ENCODE results near the gene FAM222A.

FAM222A gene

DNA sequence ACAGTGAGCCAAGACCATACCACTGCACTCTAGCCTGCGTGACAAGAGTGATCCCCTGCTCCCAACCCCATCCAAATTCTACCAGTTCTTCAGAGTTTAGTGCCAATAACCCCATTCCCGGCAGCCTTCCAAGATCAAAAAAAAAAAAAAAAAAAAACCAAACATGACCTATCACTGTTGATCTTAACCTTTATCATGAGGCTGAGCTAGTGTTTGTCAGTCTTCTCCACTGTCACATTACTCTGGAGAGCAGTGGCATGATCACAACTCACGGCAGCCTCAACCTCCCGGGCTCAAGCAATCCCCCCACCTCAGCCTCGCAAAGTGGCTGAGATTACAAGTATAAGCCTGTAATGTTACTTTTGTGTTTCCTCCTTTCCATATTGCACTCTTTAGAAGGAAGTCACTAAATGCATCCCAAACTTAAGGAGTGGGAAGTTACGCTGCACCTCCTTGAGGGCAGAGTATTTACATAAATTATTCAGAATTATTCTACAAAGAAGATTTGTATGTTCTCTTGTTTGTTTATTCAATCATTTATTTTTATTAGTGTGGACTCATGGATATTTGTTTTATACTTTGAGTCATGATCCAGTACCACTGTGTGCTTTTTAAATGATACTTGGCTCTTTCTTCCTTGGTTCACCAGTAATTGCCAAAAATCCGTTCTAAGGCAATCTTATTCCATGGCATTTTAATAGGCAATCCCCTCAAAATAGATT lies 31.5 kb upstream of the FAM222A start:
- H3K9me3 ChIP-seq (ENCODE audit: insufficient read depth, low read length) = no peaks in the 10 kb centered on the region
- H3K79me2 ChIP-seq (ENCODE audit: low read length) = no peaks in the 10 kb centered on the region
- no peaks in the 10 kb centered on the region for H3K36me3 ChIP-seq (replicated peaks; ENCODE audit: low read depth, low read length)
- no peak overlapping the region for H3K4me3 ChIP-seq (ENCODE audit: low read length)
- peaks cover 21% of the 10 kb centered on the region for H3K27me3 ChIP-seq (ENCODE audit: low read depth, low read length)
- H3K9ac ChIP-seq (ENCODE audit: low read length) = no peak overlapping the region
- H3K4me2 ChIP-seq (ENCODE audit: low read length) = no peak overlapping the region
- no peak for TF ChIP-seq EZH2phosphoT487 (IDR thresholded peaks at IDR 0.05; ENCODE audit: low read depth)
- TF ChIP-seq, protein P1, sequence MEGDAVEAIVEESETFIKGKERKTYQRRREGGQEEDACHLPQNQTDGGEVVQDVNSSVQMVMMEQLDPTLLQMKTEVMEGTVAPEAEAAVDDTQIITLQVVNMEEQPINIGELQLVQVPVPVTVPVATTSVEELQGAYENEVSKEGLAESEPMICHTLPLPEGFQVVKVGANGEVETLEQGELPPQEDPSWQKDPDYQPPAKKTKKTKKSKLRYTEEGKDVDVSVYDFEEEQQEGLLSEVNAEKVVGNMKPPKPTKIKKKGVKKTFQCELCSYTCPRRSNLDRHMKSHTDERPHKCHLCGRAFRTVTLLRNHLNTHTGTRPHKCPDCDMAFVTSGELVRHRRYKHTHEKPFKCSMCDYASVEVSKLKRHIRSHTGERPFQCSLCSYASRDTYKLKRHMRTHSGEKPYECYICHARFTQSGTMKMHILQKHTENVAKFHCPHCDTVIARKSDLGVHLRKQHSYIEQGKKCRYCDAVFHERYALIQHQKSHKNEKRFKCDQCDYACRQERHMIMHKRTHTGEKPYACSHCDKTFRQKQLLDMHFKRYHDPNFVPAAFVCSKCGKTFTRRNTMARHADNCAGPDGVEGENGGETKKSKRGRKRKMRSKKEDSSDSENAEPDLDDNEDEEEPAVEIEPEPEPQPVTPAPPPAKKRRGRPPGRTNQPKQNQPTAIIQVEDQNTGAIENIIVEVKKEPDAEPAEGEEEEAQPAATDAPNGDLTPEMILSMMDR (IDR thresholded peaks at IDR 0.05; ENCODE audit: low read depth, low read length) = no peak
- no peak overlapping the region for H2AFZ ChIP-seq (ENCODE audit: low read depth, low read length)
- no peak overlapping the region for H3K27ac ChIP-seq (ENCODE audit: low read length)
- H4K20me1 ChIP-seq (ENCODE audit: insufficient read depth, low read length) = no peaks in the 10 kb centered on the region
- no peaks in the 10 kb centered on the region for H3K4me1 ChIP-seq (ENCODE audit: low read length)

GRCh38 chr12:109682708-109683060 lies 30.9 kb upstream of the FAM222A start:
- TF ChIP-seq, protein P1 (IDR thresholded peaks at IDR 0.05; ENCODE audit: low read depth, low read length) = no peak
- Histone ChIP-seq H3K9me3 (ENCODE audit: insufficient read depth, low read length) (no peaks in the 10 kb centered on the region), H3K36me3 (replicated peaks; ENCODE audit: low read depth, low read length) (no peaks in the 10 kb centered on the region), H3K79me2 (ENCODE audit: low read length) (no peaks in the 10 kb centered on the region), H3K27ac (ENCODE audit: low read length) (no peak overlapping the region), H2AFZ (ENCODE audit: low read depth, low read length) (no peak overlapping the region), H3K4me3 (ENCODE audit: low read length) (no peak overlapping the region), H3K4me1 (ENCODE audit: low read length) (no peaks in the 10 kb centered on the region), H3K4me2 (ENCODE audit: low read length) (no peak overlapping the region), H3K9ac (ENCODE audit: low read length) (no peak overlapping the region), H3K27me3 (ENCODE audit: low read depth, low read length) (peaks cover 21% of the 10 kb centered on the region), H4K20me1 (ENCODE audit: insufficient read depth, low read length) (no peaks in the 10 kb centered on the region)

GRCh38 chr12:109683316-109683715 lies 30.3 kb upstream of the FAM222A start:
- Histone ChIP-seq H3K27ac (ENCODE audit: low read length) (no peak overlapping the region), H3K9ac (ENCODE audit: low read length) (no peak overlapping the region), H3K4me2 (ENCODE audit: low read length) (no peak overlapping the region), H3K27me3 (ENCODE audit: low read depth, low read length) (peaks cover 21% of the 10 kb centered on the region), H3K9me3 (ENCODE audit: insufficient read depth, low read length) (no peaks in the 10 kb centered on the region), H2AFZ (ENCODE audit: low read depth, low read length) (no peak overlapping the region), H3K4me3 (ENCODE audit: low read length) (no peak overlapping the region), H3K36me3 (replicated peaks; ENCODE audit: low read depth, low read length) (no peaks in the 10 kb centered on the region), H4K20me1 (ENCODE audit: insufficient read depth, low read length) (no peaks in the 10 kb centered on the region), H3K4me1 (ENCODE audit: low read length) (no peaks in the 10 kb centered on the region), H3K79me2 (ENCODE audit: low read length) (no peaks in the 10 kb centered on the region)
- TF ChIP-seq, protein P1 (IDR thresholded peaks at IDR 0.05; ENCODE audit: low read depth, low read length) = no peak
- TF ChIP-seq EZH2phosphoT487 (IDR thresholded peaks at IDR 0.05; ENCODE audit: low read depth) = no peak

DNA sequence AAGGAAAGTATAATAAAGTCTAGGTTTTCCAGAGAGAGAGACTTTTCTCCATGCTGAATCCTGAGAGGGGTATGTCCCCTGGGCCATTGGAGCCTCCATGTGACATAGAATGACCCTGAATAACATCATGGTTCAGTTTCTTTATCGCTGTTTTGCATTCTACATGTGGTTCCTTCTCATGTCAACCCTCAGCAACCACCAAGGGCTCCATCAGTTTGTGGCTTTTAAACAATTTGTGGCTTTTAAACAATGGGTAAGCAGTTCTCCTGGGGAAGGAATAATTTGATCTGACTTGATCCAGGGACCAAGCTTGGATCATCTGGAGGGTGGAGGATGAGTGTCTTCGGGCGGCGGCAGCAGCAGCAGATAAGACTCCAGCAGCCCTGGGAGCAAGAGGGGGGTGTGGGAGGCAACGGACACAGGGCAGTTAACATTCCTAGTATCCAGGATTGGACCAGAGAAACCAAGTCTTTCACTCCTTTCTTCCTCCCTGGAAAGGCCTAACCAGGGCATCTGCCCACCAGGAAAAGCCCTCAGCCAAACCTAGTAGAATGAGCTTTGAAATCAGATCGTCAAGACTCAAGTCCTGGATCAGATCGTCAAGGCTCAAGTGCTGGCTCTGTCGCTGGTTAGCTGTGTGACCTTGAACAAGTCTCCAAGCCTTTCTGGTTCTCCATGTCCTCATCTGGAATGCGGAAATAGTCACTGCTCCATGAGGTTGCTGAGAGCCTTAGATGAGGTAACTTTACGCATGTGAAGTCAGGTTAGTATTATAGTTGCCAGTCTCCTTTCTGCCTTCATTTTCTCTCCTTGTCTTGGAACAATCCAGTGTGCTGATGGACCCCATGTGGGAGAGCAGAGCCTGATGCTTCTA lies 27.8 kb upstream of the FAM222A start:
- no peaks in the 10 kb centered on the region for H3K79me2 ChIP-seq (ENCODE audit: low read length)
- no peaks in the 10 kb centered on the region for H3K36me3 ChIP-seq (replicated peaks; ENCODE audit: low read depth, low read length)
- no peak overlapping the region for H3K27ac ChIP-seq (ENCODE audit: low read length)
- no peaks in the 10 kb centered on the region for H3K4me1 ChIP-seq (ENCODE audit: low read length)
- H3K9me3 ChIP-seq (ENCODE audit: insufficient read depth, low read length) = no peaks in the 10 kb centered on the region
- peaks cover 7% of the 10 kb centered on the region; the same call in 1 of the 2 replicates for H3K27me3 ChIP-seq (ENCODE audit: low read depth, low read length)
- H3K4me2 ChIP-seq (ENCODE audit: low read length) = no peak overlapping the region
- no peak overlapping the region for H2AFZ ChIP-seq (ENCODE audit: low read depth, low read length)
- no peaks in the 10 kb centered on the region for H4K20me1 ChIP-seq (ENCODE audit: insufficient read depth, low read length)
- TF ChIP-seq EZH2phosphoT487 (IDR thresholded peaks at IDR 0.05; ENCODE audit: low read depth) = no peak
- TF ChIP-seq, protein P1 (IDR thresholded peaks at IDR 0.05; ENCODE audit: low read depth, low read length) = no peak
- H3K4me3 ChIP-seq (ENCODE audit: low read length) = no peak overlapping the region
- no peak overlapping the region for H3K9ac ChIP-seq (ENCODE audit: low read length)

Measured in OCI-LY3 (cell line).